ENCODE results near the gene PCSK9.

DNA sequence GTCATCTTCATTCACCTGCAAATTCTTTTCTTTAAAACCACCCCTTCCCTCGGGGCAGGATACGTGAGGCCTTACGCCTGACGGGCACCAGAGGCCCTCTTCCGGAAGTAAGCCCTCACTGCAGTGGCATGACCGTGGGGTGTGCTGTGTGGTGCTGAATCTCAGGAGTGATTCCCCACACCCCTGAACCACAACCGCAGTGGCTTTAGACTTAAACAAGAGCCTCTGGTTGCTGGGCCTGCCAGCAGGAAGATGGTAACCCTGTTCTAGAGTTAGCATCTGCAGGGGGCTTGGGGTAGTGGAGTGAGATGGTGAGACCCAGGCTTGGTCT is 28.5 kb upstream of the PCSK9 start:
- no peak for TF ChIP-seq NFE2L2 (IDR thresholded peaks at IDR 0.05; ENCODE audit: low read depth, low read length)
- TF ChIP-seq, protein P1, sequence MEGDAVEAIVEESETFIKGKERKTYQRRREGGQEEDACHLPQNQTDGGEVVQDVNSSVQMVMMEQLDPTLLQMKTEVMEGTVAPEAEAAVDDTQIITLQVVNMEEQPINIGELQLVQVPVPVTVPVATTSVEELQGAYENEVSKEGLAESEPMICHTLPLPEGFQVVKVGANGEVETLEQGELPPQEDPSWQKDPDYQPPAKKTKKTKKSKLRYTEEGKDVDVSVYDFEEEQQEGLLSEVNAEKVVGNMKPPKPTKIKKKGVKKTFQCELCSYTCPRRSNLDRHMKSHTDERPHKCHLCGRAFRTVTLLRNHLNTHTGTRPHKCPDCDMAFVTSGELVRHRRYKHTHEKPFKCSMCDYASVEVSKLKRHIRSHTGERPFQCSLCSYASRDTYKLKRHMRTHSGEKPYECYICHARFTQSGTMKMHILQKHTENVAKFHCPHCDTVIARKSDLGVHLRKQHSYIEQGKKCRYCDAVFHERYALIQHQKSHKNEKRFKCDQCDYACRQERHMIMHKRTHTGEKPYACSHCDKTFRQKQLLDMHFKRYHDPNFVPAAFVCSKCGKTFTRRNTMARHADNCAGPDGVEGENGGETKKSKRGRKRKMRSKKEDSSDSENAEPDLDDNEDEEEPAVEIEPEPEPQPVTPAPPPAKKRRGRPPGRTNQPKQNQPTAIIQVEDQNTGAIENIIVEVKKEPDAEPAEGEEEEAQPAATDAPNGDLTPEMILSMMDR (conservative IDR thresholded peaks at IDR 0.05; ENCODE audit: low read depth, low read length) = no peak

Measured in IMR-90 (cell line).